GM08714 (cell line): ENCODE measurements around the gene BTBD6.
A peak's percentile ranks its signal among the peaks of the same experiment; 100 is the strongest.
"Not testable (repeated sequence)": the region's sequence is repeated elsewhere in the genome, so short reads cannot be mapped to it uniquely, and the experiment has no call there.

Experiments used
- H3K4me3 ChIP-seq: fragments of 200-500 bp; sonication (Bioruptor generic); 2 replicates; pipeline ENCODE4 v1.5.1; 2014; ENCODE audit warnings: mild to moderate bottlenecking, low read length, inconsistent platforms
- ZNF274 ChIP-seq: IDR thresholded peaks from 2 replicates; pipeline ENCODE4 v1.6.1; 2012; ENCODE audit warnings: mild to moderate bottlenecking, low read depth, low read length

The BTBD6 gene

GRCh38 chr14:105282098-105282725, 33.9 kb downstream of the BTBD6 start:
- TF ChIP-seq ZNF274, result no peak
- no peak overlapping the region for H3K4me3 ChIP-seq

- no peak for TF ChIP-seq ZNF274
- H3K4me3 ChIP-seq, result no peak overlapping the region
Observed at GRCh38 chr14:105283028-105283427, 34.7 kb downstream of the BTBD6 start.

GRCh38 chr14:105283899-105284298, 35.6 kb downstream of the BTBD6 start:
- TF ChIP-seq ZNF274, result no peak
- no peak overlapping the region for H3K4me3 ChIP-seq

- no peak overlapping the region for H3K4me3 ChIP-seq
- TF ChIP-seq ZNF274, result no peak
Observed at GRCh38 chr14:105285174-105285573, 36.8 kb downstream of the BTBD6 start.

GRCh38 chr14:105286759-105287144, 38.4 kb downstream of the BTBD6 start:
- no peak for TF ChIP-seq ZNF274
- no peak overlapping the region for H3K4me3 ChIP-seq

GRCh38 chr14:105287249-105288102, 39.1 kb downstream of the BTBD6 start:
- no peak overlapping the region for H3K4me3 ChIP-seq
- TF ChIP-seq ZNF274, result no peak

- not testable (repeated sequence) for H3K4me3 ChIP-seq
Observed at GRCh38 chr14:105288936-105289335, 40.6 kb downstream of the BTBD6 start.

- TF ChIP-seq ZNF274, result no peak
- H3K4me3 ChIP-seq, result no peak overlapping the region
Observed at GRCh38 chr14:105290621-105291346, 42.5 kb downstream of the BTBD6 start.

GRCh38 chr14:105292826-105293711, 44.7 kb downstream of the BTBD6 start:
- TF ChIP-seq ZNF274, result no peak
- peak overlapping the region; percentile 4; the same call in 1 of the 2 replicates for H3K4me3 ChIP-seq

GRCh38 chr14:105294142-105294597, 45.8 kb downstream of the BTBD6 start:
- TF ChIP-seq ZNF274, result no peak
- peak overlapping the region; percentile 20; the same call in 1 of the 2 replicates for H3K4me3 ChIP-seq

- not testable (repeated sequence) for H3K4me3 ChIP-seq
Observed at GRCh38 chr14:105297311-105297710, 49.0 kb downstream of the BTBD6 start.

- no peak for TF ChIP-seq ZNF274
- H3K4me3 ChIP-seq, result peak overlapping the region; percentile 87
Observed at GRCh38 chr14:105299654-105300541, 51.6 kb downstream of the BTBD6 start.
